Smooth muscle cell (in vitro differentiated cells): ENCODE results near the gene SND1. TPM values are rescaled to one million over a fixed set of nuclear protein-coding genes. Genes with fewer than 3 reads are reported as not detected.

ENCODE experiments used
- DNase-seq: peaks from one replicate; lab custom pipeline; 2025; ENCODE audit not compliant: unreplicated experiment; lab: John Stamatoyannopoulos, UW
- H2AFZ ChIP-seq: fragments of 200-600 bp; sonication (generic); 2 replicates; pipeline ENCODE4 v1.6.0; 2016; ENCODE audit warnings: antibody characterized with exemption, low read depth, mild to moderate bottlenecking
- H3F3A ChIP-seq: fragments of 200-600 bp; sonication (generic); 2 replicates; pipeline ENCODE4 v1.6.0; 2017; ENCODE audit warnings: antibody characterized with exemption, low read depth
- H3K27ac ChIP-seq: fragments of 200-600 bp; sonication (generic); 2 replicates; pipeline ENCODE4 v1.5.1; 2016; ENCODE audit warnings: low read depth, mild to moderate bottlenecking
- H3K27me3 ChIP-seq: fragments of 200-600 bp; sonication (generic); 2 replicates; pipeline ENCODE4 v1.6.1; 2016; ENCODE audit warnings: low read depth, mild to moderate bottlenecking
- H3K36me3 ChIP-seq: fragments of 200-600 bp; sonication (generic); 2 replicates; pipeline ENCODE4 v1.5.1; 2016; ENCODE audit warnings: low read depth
- H3K4me1 ChIP-seq: fragments of 200-600 bp; sonication (generic); 2 replicates; pipeline ENCODE4 v1.5.1; 2016; ENCODE audit warnings: low read depth
- H3K4me2 ChIP-seq: fragments of 200-600 bp; sonication (generic); 2 replicates; pipeline ENCODE4 v1.6.0; 2016; ENCODE audit warnings: mild to moderate bottlenecking
- H3K4me3 ChIP-seq: fragments of 200-600 bp; sonication (generic); 2 replicates; pipeline ENCODE4 v1.5.1; 2016; ENCODE audit warnings: mild to moderate bottlenecking
- H3K79me2 ChIP-seq: fragments of 200-600 bp; sonication (generic); 2 replicates; pipeline ENCODE4 v1.6.0; 2016; ENCODE audit warnings: low read depth, mild to moderate bottlenecking
- H3K9ac ChIP-seq: fragments of 200-600 bp; sonication (generic); 2 replicates; pipeline ENCODE4 v1.6.0; 2016; ENCODE audit warnings: low read depth
- H3K9me3 ChIP-seq: fragments of 200-600 bp; sonication (generic); replicated peaks from 2 replicates; pipeline ENCODE4 v1.5.1; 2016; ENCODE audit warnings: low read depth
- H4K20me1 ChIP-seq: fragments of 200-600 bp; sonication (generic); 2 replicates; pipeline ENCODE4 v1.6.0; 2016; ENCODE audit warnings: low read depth
- CTCF ChIP-seq: fragments of 200-600 bp; sonication (generic); IDR thresholded peaks from 2 replicates; pipeline ENCODE4 v1.5.1; 2017; ENCODE audit warnings: borderline replicate concordance, mild to moderate bottlenecking, antibody characterized with exemption; ENCODE audit not compliant: insufficient read depth, poor library complexity, severe bottlenecking
- whole genome bisulfite sequencing: methylation state at CpG from one replicate; pipeline ENCODE4 v1.1.7; 2016; ENCODE audit warnings: low lambda C conversion rate; 5-methylcytosine and 5-hydroxymethylcytosine counted together
- polyA plus RNA-seq: library from polyadenylated mRNA; unstranded; fragments of >200 nt; fragmentation: Nextera tagmentation; extraction: Ambion mirVana; gene quantifications from 2 replicates; pipeline ENCODE4 v1.2.1, GENCODE V29; 2016
- total RNA-seq: library from RNA; depleted of rRNA; stranded (reverse); fragments of >200 nt; gene quantifications from 2 replicates; pipeline ENCODE4 v1.2.3, GENCODE V29; 2014

SND1 gene
- total and polyA plus RNA-seq, 2 experiments from 2014 or later = 129 to 136 TPM

DNA sequence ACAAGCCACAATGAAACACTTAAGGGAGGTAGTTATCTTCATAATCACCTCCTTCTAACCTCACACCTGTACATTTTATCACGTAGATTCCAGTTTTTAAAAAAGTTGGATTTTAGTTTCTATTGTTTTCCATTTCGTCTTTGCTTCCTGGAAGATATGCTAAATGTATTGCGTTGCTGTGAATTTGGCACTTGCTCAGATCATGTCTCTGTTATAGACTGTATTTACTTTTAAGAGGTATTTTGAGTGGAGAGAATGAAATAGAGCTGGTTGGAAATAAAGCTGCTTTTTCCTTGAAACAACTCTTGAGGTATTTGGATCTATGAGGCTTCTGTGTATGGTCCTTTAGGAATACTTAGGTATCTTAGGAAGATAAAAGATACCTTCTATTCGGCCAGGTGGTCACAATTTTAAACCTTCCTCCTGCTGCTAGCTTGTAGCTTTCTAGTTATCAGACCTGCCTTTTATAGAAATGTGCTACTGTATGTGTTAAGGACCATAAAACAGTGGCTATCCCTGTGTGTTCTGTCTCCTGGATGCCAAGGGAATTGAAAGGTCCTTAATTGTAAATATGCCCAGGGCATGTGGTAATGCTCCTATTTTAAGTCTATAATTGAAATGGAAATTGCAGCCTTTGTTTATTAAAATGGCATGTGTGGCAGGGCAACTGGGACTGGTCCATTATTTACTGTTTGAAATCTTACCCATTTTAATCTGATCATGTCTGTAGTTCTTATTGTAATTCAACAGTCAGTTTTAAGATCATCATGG, 147.7 kb downstream of the SND1 start:
- Histone ChIP-seq H3K4me3 (no peak overlapping the region), H3K36me3 (no peaks in the 10 kb centered on the region), H3K4me1 (peaks cover 8% of the 10 kb centered on the region), H2AFZ (no peak overlapping the region), H3K79me2 (peaks cover 93% of the 10 kb centered on the region), H3K9ac (no peak overlapping the region), H4K20me1 (peaks cover 100% of the 10 kb centered on the region), H3K4me2 (no peak overlapping the region), H3K27me3 (no peaks in the 10 kb centered on the region), H3K9me3 (no peaks in the 10 kb centered on the region), H3F3A (no peaks in the 10 kb centered on the region), H3K27ac (no peak overlapping the region)
- no peak for DNase-seq
- WGBS = 94% methylated on average over 4 of the region's 4 CpGs
- TF ChIP-seq CTCF = no peak

DNA sequence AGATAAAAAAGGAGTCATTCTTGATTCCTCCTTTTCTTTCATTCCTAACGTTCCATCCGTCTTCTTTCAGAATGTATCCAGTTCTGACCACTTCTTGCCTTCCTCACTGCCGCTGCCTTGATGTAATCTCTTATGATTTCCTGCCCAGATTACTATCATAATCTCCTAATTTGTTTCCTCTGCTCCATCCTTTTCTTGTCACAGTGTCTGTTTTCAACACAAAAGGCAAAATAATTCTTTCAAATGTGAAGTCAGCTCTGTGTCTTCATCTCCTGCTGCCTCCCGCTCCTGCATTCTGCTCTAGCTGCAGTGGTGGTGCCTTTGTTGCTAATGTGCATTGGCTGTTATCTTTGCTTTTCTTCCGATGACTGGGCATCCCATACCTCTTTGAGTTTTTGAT, 150.9 kb downstream of the SND1 start:
- no peak overlapping the region for H3K4me3 ChIP-seq
- peaks cover 100% of the 10 kb centered on the region for H4K20me1 ChIP-seq
- peaks cover 83% of the 10 kb centered on the region for H3K79me2 ChIP-seq
- no peak overlapping the region for H3K4me2 ChIP-seq
- no peaks in the 10 kb centered on the region for H3K9me3 ChIP-seq
- TF ChIP-seq CTCF = no peak
- H3K27ac ChIP-seq = no peak overlapping the region
- H3F3A ChIP-seq = no peaks in the 10 kb centered on the region
- peaks cover 2% of the 10 kb centered on the region for H3K4me1 ChIP-seq
- 89% methylated on average over 5 of the region's 5 CpGs for WGBS
- no peaks in the 10 kb centered on the region for H3K36me3 ChIP-seq
- H2AFZ ChIP-seq = no peak overlapping the region
- H3K9ac ChIP-seq = no peak overlapping the region
- H3K27me3 ChIP-seq = no peaks in the 10 kb centered on the region
- DNase-seq = no peak

GRCh38 chr7:127803626-127804025, 151.6 kb downstream of the SND1 start:
- Histone ChIP-seq H3K36me3 (peaks cover 5% of the 10 kb centered on the region), H3K79me2 (peaks cover 75% of the 10 kb centered on the region), H3K27ac (no peak overlapping the region), H3K9ac (no peak overlapping the region), H2AFZ (no peak overlapping the region), H3F3A (peaks cover 2% of the 10 kb centered on the region), H3K4me2 (no peak overlapping the region), H4K20me1 (peaks cover 99% of the 10 kb centered on the region), H3K4me1 (no peaks in the 10 kb centered on the region), H3K9me3 (no peaks in the 10 kb centered on the region), H3K4me3 (no peak overlapping the region), H3K27me3 (no peaks in the 10 kb centered on the region)
- TF ChIP-seq CTCF = no peak
- 87% methylated on average over 2 of the region's 2 CpGs for WGBS
- DNase-seq = no peak

DNA sequence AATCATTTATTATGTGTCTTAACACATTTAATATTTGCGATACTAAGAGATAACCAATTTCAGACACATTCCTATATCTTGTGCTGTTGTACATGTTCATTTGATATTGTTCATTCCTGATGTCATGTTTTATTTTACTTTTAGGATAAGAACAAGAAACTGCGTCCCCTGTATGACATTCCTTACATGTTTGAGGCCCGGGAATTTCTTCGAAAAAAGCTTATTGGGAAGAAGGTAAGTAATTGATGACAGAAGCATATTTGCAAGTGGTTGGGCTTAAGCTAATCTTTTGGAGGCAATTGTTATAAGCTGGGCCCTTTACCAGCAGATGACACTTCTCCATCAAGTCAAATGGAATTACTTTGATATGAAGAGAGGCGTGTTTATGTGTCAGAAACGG, 155.3 kb downstream of the SND1 start:
- H3K36me3 ChIP-seq = peaks cover 6% of the 10 kb centered on the region
- 91% methylated on average over 6 of the region's 6 CpGs for WGBS
- peaks cover 99% of the 10 kb centered on the region for H4K20me1 ChIP-seq

More for the DNA sequence above, 155.3 kb downstream of the SND1 start:
- H3K9ac ChIP-seq = no peak overlapping the region
- no peaks in the 10 kb centered on the region for H3K27me3 ChIP-seq
- no peak overlapping the region for H3K4me2 ChIP-seq
- TF ChIP-seq CTCF = no peak
- H3K4me1 ChIP-seq = no peaks in the 10 kb centered on the region
- no peak overlapping the region for H3K4me3 ChIP-seq
- no peaks in the 10 kb centered on the region for H3K9me3 ChIP-seq
- H3F3A ChIP-seq = peaks cover 6% of the 10 kb centered on the region
- H3K79me2 ChIP-seq = peaks cover 65% of the 10 kb centered on the region
- H3K27ac ChIP-seq = no peak overlapping the region
- DNase-seq = no peak
- no peak overlapping the region for H2AFZ ChIP-seq
